HEK293 (cell line): Measurements from ENCODE around the gene SCN4B.

ENCODE experiments used
- CTCF ChIP-seq: fragments of 450-650 bp; formaldehyde crosslinking; IDR thresholded peaks from 2 replicates; pipeline ENCODE4 v1.5.1; 2016; ENCODE audit warnings: missing biosample characterization, missing genetic modification characterization
- ELK4 ChIP-seq: IDR thresholded peaks from 2 replicates; pipeline ENCODE4 v1.6.1; 2011; ENCODE audit warnings: mild to moderate bottlenecking, low read depth, low read length, borderline replicate concordance
- RBAK ChIP-seq: fragments of 450-650 bp; formaldehyde crosslinking; IDR thresholded peaks from 2 replicates; pipeline ENCODE4 v1.5.1; 2016; ENCODE audit warnings: missing biosample characterization, missing genetic modification characterization
- REST ChIP-seq: fragments of 450-650 bp; formaldehyde crosslinking; IDR thresholded peaks from 2 replicates; pipeline ENCODE4 v1.5.1; 2016; ENCODE audit warnings: missing biosample characterization, missing genetic modification characterization
- TCF7L2 ChIP-seq: IDR thresholded peaks from 2 replicates; pipeline ENCODE4 v1.6.1; 2011; ENCODE audit warnings: low read depth, mild to moderate bottlenecking, inconsistent platforms, low read length, moderate library complexity, borderline replicate concordance
- ZFP37 ChIP-seq: fragments of 450-650 bp; formaldehyde crosslinking; IDR thresholded peaks from 2 replicates; pipeline ENCODE4 v1.5.1; 2016; ENCODE audit warnings: missing biosample characterization, missing genetic modification characterization
- ZNF121 ChIP-seq: fragments of 450-650 bp; formaldehyde crosslinking; IDR thresholded peaks from 2 replicates; pipeline ENCODE4 v1.5.1; 2016; ENCODE audit warnings: missing biosample characterization, missing genetic modification characterization
- ZNF19 ChIP-seq: fragments of 450-650 bp; formaldehyde crosslinking; IDR thresholded peaks from 2 replicates; pipeline ENCODE4; 2016; ENCODE audit warnings: missing biosample characterization, missing genetic modification characterization, low read depth
- ZNF274 ChIP-seq, 2 experiments: fragments of 200-500 bp in 1 of 2; fragments of 450-650 bp in 1 of 2; sonication (Bioruptor generic) in 1 of 2; formaldehyde crosslinking in 1 of 2; IDR thresholded peaks; 2 replicates each; pipeline versions ENCODE4 v1.5.1 to v1.6.1; 2014 to 2016; ENCODE audit warnings: borderline replicate concordance in 1 of 2, inconsistent platforms in 1 of 2, low read length in 1 of 2, missing biosample characterization in 1 of 2, missing genetic modification characterization in 1 of 2
- ZNF280D ChIP-seq: fragments of 450-650 bp; formaldehyde crosslinking; IDR thresholded peaks from 2 replicates; pipeline ENCODE4 v1.5.1; 2016; ENCODE audit warnings: missing biosample characterization, missing genetic modification characterization
- ZNF341 ChIP-seq: fragments of 450-650 bp; formaldehyde crosslinking; IDR thresholded peaks from 2 replicates; pipeline ENCODE4; 2016; ENCODE audit warnings: low read depth, missing biosample characterization, missing genetic modification characterization
- ZNF391 ChIP-seq: fragments of 450-650 bp; formaldehyde crosslinking; IDR thresholded peaks from 2 replicates; pipeline ENCODE4 v1.5.1; 2016; ENCODE audit warnings: low read depth, missing biosample characterization, missing genetic modification characterization, borderline replicate concordance

GRCh38 chr11:118149493-118149892 lies 3.1 kb downstream of the SCN4B start:
- TF ChIP-seq CTCF (no peak), ZNF121 (tag by site-specific recombination) (no peak), ZNF274 (IDR thresholded peaks at IDR 0.05; ENCODE audit: low read length) (no peak), ZNF274 (tag by site-specific recombination; IDR thresholded peaks at IDR 0.05; ENCODE audit: borderline replicate concordance) (no peak), ZFP37 (tag by site-specific recombination) (no peak), ELK4 (no peak), REST (tag by site-specific recombination) (no peak), ZNF341 (tag by site-specific recombination) (no peak), TCF7L2 (no peak), RBAK (tag by site-specific recombination) (no peak), ZNF280D (tag by site-specific recombination) (no peak), ZNF391 (no peak), ZNF19 (tag by site-specific recombination) (no peak)
